Activated naive CD4-positive, alpha-beta T cell treated with anti-CD3 and anti-CD28 coated beads, Interleukin-2, amount 10 ng/mL, durations not matched to agents 7 days and 5 days (primary cell): Measurements from ENCODE around the gene TIE1.

Experiments used
- CTCF ChIA-PET: fragments of 350-600 bp; sonication (Branson Sonifier 250); formaldehyde crosslinking; loops from one replicate; lab custom pipeline; 2021; ENCODE audit warnings: antibody characterized with exemption; lab: Charles Lee
- DNase-seq: peaks from one replicate; pipeline ENCODE4 v3.0.0-alpha.2; 2020
- H3K27ac Mint-ChIP-seq: one replicate; pipeline ENCODE4 v1.8.0; 2021; ENCODE audit warnings: mild to moderate bottlenecking, moderate library complexity, mixed read lengths
- H3K27me3 Mint-ChIP-seq: one replicate; pipeline ENCODE4 v1.8.0; 2021; ENCODE audit warnings: mild to moderate bottlenecking, mixed read lengths
- H3K36me3 Mint-ChIP-seq: one replicate; pipeline ENCODE4 v1.8.0; 2021; ENCODE audit warnings: mixed read lengths
- H3K4me1 Mint-ChIP-seq: one replicate; pipeline ENCODE4 v1.8.0; 2021; ENCODE audit warnings: mixed read lengths
- H3K4me3 Mint-ChIP-seq: one replicate; pipeline ENCODE4 v1.8.0; 2021; ENCODE audit warnings: mild to moderate bottlenecking, moderate library complexity, mixed read lengths
- H3K9me3 Mint-ChIP-seq: one replicate; pipeline ENCODE4 v1.8.0; 2021; ENCODE audit warnings: mixed read lengths

Gene TIE1

DNA sequence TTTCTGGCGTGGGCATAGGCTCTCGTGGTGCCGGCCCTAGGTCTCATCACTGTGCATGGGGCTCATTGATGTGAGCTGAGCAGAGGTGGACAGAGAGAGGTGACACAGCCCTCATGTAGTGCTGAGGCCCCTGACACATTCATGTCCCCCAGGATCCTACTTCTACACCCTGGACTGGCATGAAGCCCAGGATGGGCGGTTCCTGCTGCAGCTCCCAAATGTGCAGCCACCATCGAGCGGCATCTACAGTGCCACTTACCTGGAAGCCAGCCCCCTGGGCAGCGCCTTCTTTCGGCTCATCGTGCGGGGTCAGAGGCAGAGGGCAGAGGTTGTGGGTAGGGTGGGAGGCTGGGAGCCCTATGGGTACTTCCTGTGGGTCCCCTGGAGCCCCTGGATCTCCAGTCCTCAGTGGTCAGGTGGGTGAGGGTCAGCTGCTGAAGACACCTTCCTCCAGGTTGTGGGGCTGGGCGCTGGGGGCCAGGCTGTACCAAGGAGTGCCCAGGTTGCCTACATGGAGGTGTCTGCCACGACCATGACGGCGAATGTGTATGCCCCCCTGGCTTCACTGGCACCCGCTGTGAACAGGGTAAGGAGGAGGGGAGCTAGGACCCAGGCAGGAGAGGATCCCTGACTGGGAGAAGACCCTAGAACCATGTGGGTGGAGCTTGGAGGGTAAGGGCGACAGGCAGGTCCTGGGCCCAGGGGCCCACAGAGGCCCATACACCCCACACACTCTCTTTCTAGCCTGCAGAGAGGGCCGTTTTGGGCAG is 6.1 kb downstream of the TIE1 start:
- Mint-ChIP-seq H3K27me3 (peaks cover 34% of the 10 kb centered on the region), H3K9me3 (no peaks in the 10 kb centered on the region), H3K36me3 (no peaks in the 10 kb centered on the region), H3K4me3 (no peak overlapping the region), H3K27ac (no peak overlapping the region), H3K4me1 (no peaks in the 10 kb centered on the region)
- DNase-seq, result no peak
- CTCF ChIA-PET, result no interaction called here

DNA sequence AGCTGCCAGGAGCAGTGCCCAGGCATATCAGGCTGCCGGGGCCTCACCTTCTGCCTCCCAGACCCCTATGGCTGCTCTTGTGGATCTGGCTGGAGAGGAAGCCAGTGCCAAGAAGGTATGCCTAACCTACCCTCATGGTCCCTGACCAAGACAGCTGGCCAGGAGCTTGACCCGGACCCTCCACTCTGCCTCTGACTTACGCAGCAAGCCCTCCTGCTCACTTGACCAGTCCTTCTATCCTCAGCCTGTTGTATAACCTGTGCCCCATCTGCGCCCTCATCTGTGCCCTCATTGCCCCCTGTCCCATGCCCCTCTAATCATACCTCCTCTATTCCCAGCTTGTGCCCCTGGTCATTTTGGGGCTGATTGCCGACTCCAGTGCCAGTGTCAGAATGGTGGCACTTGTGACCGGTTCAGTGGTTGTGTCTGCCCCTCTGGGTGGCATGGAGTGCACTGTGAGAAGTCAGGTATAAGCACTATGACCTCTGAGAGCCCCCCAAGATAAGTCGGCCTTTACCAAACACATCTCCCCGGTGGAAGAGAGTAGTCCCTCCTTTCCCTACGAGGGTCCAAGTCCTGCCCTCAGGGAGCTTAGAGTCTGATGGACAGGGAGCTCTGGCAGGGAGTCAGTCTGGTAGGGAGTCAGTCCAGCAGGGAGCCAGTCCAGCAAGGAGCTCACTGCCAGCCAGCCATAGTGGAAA is 6.8 kb downstream of the TIE1 start:
- H3K4me3 Mint-ChIP-seq, result no peak overlapping the region

DNA sequence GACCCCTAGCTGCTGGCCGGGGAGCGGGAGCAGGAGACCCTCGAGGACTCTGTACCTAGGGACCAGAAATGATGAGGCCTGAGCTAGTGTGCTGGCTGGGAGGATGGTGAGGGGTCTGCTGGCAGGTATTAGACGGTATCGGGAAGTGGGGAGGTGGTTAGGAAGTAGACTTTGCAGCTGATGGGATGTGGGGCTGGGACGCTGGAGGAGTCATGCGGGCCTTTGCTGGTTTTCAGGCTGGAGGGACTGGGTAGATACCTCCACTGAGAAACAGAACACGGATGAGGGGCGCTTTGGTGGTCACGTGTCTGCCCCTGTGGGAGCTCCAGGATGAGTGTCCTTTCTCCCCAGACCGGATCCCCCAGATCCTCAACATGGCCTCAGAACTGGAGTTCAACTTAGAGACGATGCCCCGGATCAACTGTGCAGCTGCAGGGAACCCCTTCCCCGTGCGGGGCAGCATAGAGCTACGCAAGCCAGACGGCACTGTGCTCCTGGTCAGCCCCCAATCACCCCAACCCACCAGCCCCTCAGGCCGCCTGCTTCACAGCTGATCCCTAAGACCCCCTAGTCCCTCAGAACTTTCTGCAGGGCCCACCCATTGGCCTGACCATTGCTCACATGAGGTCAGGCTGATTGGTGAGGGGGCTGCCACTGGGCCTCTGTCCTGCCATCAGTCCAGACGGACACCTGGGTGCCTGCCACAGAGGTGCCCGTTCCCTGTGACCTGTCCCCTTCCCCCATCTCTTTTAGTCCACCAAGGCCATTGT is 8.0 kb downstream of the TIE1 start:
- H3K36me3 Mint-ChIP-seq, result no peaks in the 10 kb centered on the region
- H3K9me3 Mint-ChIP-seq, result no peaks in the 10 kb centered on the region
- peaks cover 19% of the 10 kb centered on the region for H3K27me3 Mint-ChIP-seq
- no peak overlapping the region for H3K27ac Mint-ChIP-seq
- no peak for DNase-seq
- H3K4me3 Mint-ChIP-seq, result no peak overlapping the region
- no peaks in the 10 kb centered on the region for H3K4me1 Mint-ChIP-seq
- CTCF ChIA-PET, result no interaction called here

More for the DNA sequence above, 6.8 kb downstream of the TIE1 start:
- CTCF ChIA-PET, result no interaction called here
- Mint-ChIP-seq H3K4me1 (no peaks in the 10 kb centered on the region), H3K27me3 (peaks cover 31% of the 10 kb centered on the region), H3K27ac (no peak overlapping the region), H3K36me3 (no peaks in the 10 kb centered on the region), H3K9me3 (no peaks in the 10 kb centered on the region)
- DNase-seq, result no peak

DNA sequence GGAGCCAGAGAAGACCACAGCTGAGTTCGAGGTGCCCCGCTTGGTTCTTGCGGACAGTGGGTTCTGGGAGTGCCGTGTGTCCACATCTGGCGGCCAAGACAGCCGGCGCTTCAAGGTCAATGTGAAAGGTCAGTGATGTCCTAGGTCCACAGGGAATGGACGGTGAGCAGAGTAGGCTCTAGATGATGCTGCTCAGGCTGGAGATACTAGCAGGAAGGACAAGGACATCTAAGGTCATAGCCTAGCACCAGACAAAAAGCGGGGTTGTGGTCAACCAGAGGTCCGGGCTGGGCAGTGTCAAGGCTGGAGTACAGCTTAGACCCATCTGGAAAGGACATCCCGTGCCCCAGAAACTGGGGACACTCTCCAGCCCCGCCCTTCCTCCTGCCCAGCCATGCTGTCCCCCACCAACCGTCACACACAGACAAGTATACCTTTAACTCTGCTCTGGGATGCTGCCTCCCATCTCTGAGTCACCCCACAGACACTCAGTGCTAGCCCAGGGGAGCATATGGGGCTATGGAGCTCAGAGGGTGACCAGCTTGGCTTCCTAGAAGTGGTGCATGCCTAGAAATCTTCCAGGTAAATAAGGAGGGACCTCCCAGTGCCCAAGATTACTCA is 8.7 kb downstream of the TIE1 start:
- DNase-seq, result no peak
- CTCF ChIA-PET, result no interaction called here
- H3K36me3 Mint-ChIP-seq, result no peaks in the 10 kb centered on the region
- H3K27ac Mint-ChIP-seq, result no peak overlapping the region
- H3K9me3 Mint-ChIP-seq, result no peaks in the 10 kb centered on the region
- H3K4me1 Mint-ChIP-seq, result no peaks in the 10 kb centered on the region
- no peak overlapping the region for H3K4me3 Mint-ChIP-seq
- H3K27me3 Mint-ChIP-seq, result peaks cover 13% of the 10 kb centered on the region

DNA sequence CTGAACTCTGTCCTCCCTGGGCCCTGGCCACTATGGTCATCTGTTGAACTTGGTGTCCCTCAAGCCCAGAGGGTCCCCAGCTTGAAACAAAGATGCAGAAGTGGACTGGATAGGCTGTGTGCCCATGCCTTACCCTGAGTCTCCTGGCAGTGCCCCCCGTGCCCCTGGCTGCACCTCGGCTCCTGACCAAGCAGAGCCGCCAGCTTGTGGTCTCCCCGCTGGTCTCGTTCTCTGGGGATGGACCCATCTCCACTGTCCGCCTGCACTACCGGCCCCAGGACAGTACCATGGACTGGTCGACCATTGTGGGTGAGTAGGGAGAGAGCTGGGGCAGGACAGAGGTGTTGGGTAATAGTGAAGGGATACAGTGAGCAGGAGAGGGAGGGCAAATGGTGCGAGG is 10.7 kb downstream of the TIE1 start:
- Mint-ChIP-seq H3K4me3 (no peak overlapping the region), H3K9me3 (no peaks in the 10 kb centered on the region), H3K36me3 (no peaks in the 10 kb centered on the region), H3K27ac (no peak overlapping the region), H3K4me1 (no peaks in the 10 kb centered on the region), H3K27me3 (peaks cover 6% of the 10 kb centered on the region)
- CTCF ChIA-PET, result no interaction called here
- no peak for DNase-seq

DNA sequence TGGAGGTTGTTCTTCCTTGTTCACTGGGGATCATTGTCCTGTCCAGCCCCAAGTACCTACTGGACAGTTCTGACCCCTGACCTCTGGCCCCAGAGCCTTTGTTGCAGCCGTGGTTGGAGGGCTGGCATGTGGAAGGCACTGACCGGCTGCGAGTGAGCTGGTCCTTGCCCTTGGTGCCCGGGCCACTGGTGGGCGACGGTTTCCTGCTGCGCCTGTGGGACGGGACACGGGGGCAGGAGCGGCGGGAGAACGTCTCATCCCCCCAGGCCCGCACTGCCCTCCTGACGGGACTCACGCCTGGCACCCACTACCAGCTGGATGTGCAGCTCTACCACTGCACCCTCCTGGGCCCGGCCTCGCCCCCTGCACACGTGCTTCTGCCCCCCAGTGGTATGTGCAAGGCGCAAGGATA is 11.4 kb downstream of the TIE1 start:
- H3K27ac Mint-ChIP-seq, result no peak overlapping the region
- no peaks in the 10 kb centered on the region for H3K36me3 Mint-ChIP-seq
- H3K27me3 Mint-ChIP-seq, result peaks cover 6% of the 10 kb centered on the region
- H3K4me1 Mint-ChIP-seq, result no peaks in the 10 kb centered on the region
- no peak for DNase-seq
- CTCF ChIA-PET, result no interaction called here
- no peak overlapping the region for H3K4me3 Mint-ChIP-seq
- H3K9me3 Mint-ChIP-seq, result no peaks in the 10 kb centered on the region

DNA sequence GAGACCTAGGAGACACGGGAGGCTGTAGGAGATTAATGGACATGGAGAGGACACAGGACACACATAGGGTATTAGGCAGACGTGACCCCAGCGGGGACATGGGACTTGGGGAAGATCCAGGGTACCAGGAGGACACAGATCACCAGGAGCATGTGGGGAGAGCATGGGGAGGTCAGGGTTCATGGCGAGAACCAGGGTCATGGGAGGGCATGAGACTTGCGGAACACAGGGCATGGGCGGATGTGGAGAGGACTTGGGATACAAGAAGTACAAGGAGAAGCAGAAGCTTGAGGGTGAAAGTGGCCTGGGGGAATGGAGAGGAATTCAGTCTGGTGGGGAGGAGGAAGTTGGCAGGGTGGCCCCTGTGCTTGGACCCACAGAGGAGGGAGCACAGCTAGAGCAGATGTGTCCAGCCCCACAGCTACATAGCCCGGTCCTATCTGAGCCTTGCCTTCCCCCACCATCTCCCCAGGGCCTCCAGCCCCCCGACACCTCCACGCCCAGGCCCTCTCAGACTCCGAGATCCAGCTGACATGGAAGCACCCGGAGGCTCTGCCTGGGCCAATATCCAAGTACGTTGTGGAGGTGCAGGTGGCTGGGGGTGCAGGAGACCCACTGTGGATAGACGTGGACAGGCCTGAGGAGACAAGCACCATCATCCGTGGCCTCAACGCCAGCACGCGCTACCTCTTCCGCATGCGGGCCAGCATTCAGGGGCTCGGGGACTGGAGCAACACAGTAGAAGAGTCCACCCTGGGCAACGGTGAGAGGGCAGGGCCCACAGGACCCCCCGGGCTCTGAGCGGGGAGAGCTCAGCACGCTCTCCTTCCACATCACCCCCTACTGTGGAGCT is 12.1 kb downstream of the TIE1 start:
- DNase-seq, result no peak
- no peak overlapping the region for H3K4me3 Mint-ChIP-seq
- H3K4me1 Mint-ChIP-seq, result no peaks in the 10 kb centered on the region
- no peaks in the 10 kb centered on the region for H3K36me3 Mint-ChIP-seq
- H3K27ac Mint-ChIP-seq, result no peak overlapping the region
- no peaks in the 10 kb centered on the region for H3K9me3 Mint-ChIP-seq
- peaks cover 6% of the 10 kb centered on the region for H3K27me3 Mint-ChIP-seq
- CTCF ChIA-PET, result no interaction called here

DNA sequence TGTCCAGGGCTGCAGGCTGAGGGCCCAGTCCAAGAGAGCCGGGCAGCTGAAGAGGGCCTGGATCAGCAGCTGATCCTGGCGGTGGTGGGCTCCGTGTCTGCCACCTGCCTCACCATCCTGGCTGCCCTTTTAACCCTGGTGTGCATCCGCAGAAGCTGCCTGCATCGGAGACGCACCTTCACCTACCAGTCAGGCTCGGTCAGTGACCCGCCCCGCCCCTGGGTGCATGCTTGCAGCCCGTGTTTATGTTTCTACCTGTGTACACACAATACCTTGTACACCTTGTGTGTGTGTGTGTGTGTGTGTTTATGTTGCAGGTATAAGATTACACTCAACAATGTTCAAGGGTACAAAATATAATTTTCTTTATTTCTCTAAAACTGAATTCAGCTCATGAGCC is 13.0 kb downstream of the TIE1 start:
- no peak for DNase-seq
- H3K27me3 Mint-ChIP-seq, result peaks cover 3% of the 10 kb centered on the region
- H3K4me3 Mint-ChIP-seq, result no peak overlapping the region
- H3K27ac Mint-ChIP-seq, result no peak overlapping the region
- CTCF ChIA-PET, result no interaction called here
- H3K9me3 Mint-ChIP-seq, result no peaks in the 10 kb centered on the region
- no peaks in the 10 kb centered on the region for H3K4me1 Mint-ChIP-seq
- no peaks in the 10 kb centered on the region for H3K36me3 Mint-ChIP-seq

DNA sequence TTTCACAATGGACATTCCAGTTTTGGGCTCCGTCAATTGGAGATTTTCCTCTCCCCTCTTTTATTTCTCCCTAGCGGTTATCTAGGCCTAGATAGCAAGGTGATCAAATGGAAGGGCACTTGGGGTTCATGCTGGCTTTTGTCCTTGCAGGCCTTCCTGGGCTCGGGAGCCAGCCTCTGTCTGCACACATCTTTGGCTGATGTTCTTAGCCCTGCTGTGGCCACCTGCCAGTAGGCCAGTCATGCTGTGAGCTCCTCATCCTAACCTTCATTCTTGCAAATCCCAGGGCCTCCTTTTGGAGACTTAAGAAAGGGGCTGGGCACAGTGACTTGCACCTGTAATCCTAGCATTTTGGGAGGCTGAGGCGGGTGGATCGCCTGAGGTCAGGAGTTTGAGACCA is 13.5 kb downstream of the TIE1 start:
- no peak for DNase-seq
- CTCF ChIA-PET, result no interaction called here
- Mint-ChIP-seq H3K4me1 (no peaks in the 10 kb centered on the region), H3K36me3 (no peaks in the 10 kb centered on the region), H3K9me3 (no peaks in the 10 kb centered on the region), H3K27ac (no peak overlapping the region), H3K27me3 (no peaks in the 10 kb centered on the region), H3K4me3 (no peak overlapping the region)

DNA sequence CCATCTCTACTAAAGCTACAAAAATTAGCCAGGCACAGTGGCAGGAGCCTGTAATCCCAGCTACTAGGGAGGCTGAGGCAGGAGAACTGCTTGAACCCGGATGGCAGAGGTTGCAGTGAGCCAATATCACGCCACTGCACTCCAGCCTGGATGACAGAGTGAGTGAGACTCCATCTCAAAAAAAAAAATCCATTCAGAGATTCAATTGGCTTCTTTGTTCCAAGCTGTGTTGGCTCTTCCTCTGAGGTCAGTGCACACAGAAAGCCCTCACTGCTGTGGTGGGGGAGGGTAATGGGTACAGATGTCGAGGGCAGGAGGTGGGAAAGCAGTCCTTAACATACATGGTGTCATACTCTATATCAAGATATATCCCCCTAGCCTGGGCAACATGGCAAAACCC is 14.7 kb downstream of the TIE1 start:
- Mint-ChIP-seq H3K27ac (no peak overlapping the region), H3K4me1 (no peaks in the 10 kb centered on the region), H3K27me3 (no peaks in the 10 kb centered on the region), H3K36me3 (no peaks in the 10 kb centered on the region), H3K9me3 (no peaks in the 10 kb centered on the region), H3K4me3 (no peak overlapping the region)
- no peak for DNase-seq
- CTCF ChIA-PET, result no interaction called here

DNA sequence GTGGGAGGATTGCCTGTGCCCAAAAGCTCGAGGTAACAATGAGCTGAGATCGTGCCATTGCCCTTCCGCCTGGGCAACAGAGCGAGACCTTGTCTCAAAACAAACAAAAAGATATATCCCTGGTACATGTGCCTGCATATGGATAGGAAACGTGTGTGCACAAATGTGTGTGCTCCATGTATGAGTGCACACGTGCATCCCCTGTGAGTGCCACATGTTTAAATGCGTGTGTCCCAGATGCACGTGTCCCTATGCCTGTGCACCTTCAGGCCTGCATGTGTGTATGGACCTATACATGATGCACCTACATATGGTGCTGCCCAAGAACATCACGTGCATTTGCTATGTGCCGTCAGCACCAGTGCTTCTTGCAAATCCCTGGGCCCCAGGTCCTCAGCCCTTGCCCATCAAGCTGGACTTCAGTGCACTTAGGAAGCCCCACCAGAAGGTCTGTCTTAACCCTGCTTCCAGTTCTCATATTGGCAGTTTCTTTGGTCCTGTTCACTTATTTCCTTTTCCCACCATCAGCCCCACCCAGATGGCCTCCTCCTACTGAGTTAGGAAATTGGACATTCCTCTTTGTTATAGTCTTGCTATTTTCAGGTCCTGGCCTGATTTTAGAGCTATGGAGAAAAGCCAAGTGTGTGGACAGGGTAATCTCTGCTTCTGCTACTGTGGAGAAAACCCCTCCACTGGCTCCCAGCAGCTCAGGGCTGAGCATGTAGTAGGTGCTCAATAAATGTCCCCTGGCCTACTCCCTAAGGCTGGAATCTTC is 15.4 kb downstream of the TIE1 start:
- Mint-ChIP-seq H3K27me3 (no peaks in the 10 kb centered on the region), H3K27ac (no peak overlapping the region)
- CTCF ChIA-PET, result no interaction called here

DNA sequence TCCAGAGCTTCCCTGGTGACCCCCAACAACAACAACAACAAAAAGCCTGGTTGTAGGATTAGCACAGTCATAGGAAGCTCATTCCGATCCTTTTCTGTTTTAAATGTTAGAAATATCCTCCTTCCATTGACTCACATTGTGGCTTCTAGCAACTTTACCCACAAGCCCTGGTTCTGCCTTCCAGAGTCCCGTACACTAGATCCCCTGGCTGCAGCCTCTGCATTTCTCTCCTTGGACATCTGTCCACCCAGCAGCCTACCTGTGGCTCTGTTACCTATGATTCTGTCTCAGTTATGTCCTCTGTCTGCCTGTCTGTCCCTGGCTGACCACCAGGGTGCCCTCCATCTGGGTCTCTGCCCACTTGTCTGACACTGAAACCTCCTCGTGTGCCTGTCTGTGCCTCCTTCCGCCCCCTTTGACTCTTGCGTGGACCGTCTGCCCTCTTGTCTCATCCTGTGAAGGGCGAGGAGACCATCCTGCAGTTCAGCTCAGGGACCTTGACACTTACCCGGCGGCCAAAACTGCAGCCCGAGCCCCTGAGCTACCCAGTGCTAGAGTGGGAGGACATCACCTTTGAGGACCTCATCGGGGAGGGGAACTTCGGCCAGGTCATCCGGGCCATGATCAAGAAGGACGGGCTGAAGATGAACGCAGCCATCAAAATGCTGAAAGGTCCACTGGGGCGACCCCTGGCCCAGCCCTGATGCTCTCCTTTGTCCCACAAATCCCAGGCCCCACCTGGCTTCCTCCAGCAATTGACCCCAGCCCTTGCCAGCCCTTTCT is 16.1 kb downstream of the TIE1 start:
- Mint-ChIP-seq H3K36me3 (no peaks in the 10 kb centered on the region), H3K4me3 (no peak overlapping the region), H3K9me3 (no peaks in the 10 kb centered on the region), H3K4me1 (no peaks in the 10 kb centered on the region), H3K27ac (no peak overlapping the region), H3K27me3 (no peaks in the 10 kb centered on the region)
- CTCF ChIA-PET, result no interaction called here
- no peak for DNase-seq

More for the DNA sequence above, 15.4 kb downstream of the TIE1 start:
- Mint-ChIP-seq H3K36me3 (no peaks in the 10 kb centered on the region), H3K9me3 (no peaks in the 10 kb centered on the region), H3K4me1 (no peaks in the 10 kb centered on the region), H3K4me3 (no peak overlapping the region)
- DNase-seq, result no peak
